HCT116 (cell line): ENCODE results near the gene IMPG2. TPM values are rescaled to one million over a fixed set of nuclear protein-coding genes. Genes with fewer than 3 reads are reported as not detected.
A peak's percentile ranks its signal among the peaks of the same experiment; 100 is the strongest.

Experiments
- ATAC-seq: fragments of 200-7000 bp; cut with Tn5 transposase; 2 replicates; pipeline ENCODE4 v1.9.1; 2020; ENCODE audit warnings: mild to moderate bottlenecking, moderate library complexity
- BruUV-seq: library from RNA; stranded (reverse); fragments of 400-500 nt; replicated peaks from 2 replicates; lab custom pipeline; 2021; lab: Mats Ljungman, UMichigan
- CTCF ChIA-PET: fragments of 300-600 bp; sonication (Branson Sonifier 250); formaldehyde crosslinking; loops from one replicate; lab custom pipeline; 2021; ENCODE audit warnings: antibody characterized with exemption; lab: Charles Lee
- POLR2A ChIA-PET: fragments of 300-600, 350-600 bp; sonication (Branson Sonifier 250); formaldehyde crosslinking; loops from one replicate; lab custom pipeline; 2021; ENCODE audit warnings: antibody characterized with exemption; lab: Charles Lee
- RAD21 ChIA-PET, 2 experiments: fragments of 300-600 bp; sonication (Branson Sonifier 250); formaldehyde crosslinking; loops; one replicate each; lab custom pipeline; 2023; ENCODE audit warnings: low total read pairs in 2 of 2; ENCODE audit not compliant: uncharacterized antibody in 2 of 2, unreplicated experiment in 2 of 2, low non-redundant PET in 1 of 2; lab: Charles Lee
- DNase-seq: peaks from one replicate; pipeline ENCODE4 v3.0.0-alpha.2; 2010; ENCODE audit warnings: low read depth, low spot score
- H2AFZ ChIP-seq: fragments of 200-600 bp; shearing (Covaris generic), sonication (generic); 2 replicates; pipeline ENCODE4 v1.6.1; 2017; ENCODE audit warnings: low read depth, mixed run types, mixed read lengths, antibody characterized with exemption, low read length; ENCODE audit not compliant: poor library complexity, severe bottlenecking
- H3K27ac ChIP-seq: 2 replicates; pipeline ENCODE4 v1.5.1; 2012; ENCODE audit warnings: low read depth, low read length
- H3K27me3 ChIP-seq: fragments of 200-600 bp; sonication (generic); 2 replicates; pipeline ENCODE4 v1.6.1; 2016; ENCODE audit warnings: mixed run types, low read length, mixed read lengths; ENCODE audit not compliant: insufficient read depth
- H3K36me3 ChIP-seq, 2 experiments: fragments of 200-500 bp in 1 of 2; fragments of 200-600 bp in 1 of 2; sonication (Bioruptor generic) in 1 of 2; sonication (generic) in 1 of 2; 2 replicates each; pipeline versions ENCODE4 v1.5.1 to v1.6.1; 2014 to 2016; ENCODE audit warnings: low read length in 2 of 2, inconsistent platforms in 1 of 2, mixed read lengths in 1 of 2, mixed run types in 1 of 2; ENCODE audit not compliant: insufficient read depth in 2 of 2, control insufficient read depth in 1 of 2
- H3K4me1 ChIP-seq, 2 experiments: fragments of 200-600 bp in 1 of 2; sonication (generic) in 1 of 2; 2 replicates each; pipeline versions ENCODE4 v1.5.1 to v1.6.1; 2012 to 2017; ENCODE audit warnings: low read length in 2 of 2, inconsistent platforms in 1 of 2, mild to moderate bottlenecking in 1 of 2, mixed read lengths in 1 of 2, mixed run types in 1 of 2, moderate library complexity in 1 of 2; ENCODE audit not compliant: insufficient read depth in 2 of 2, control insufficient read depth in 1 of 2
- H3K4me2 ChIP-seq: fragments of 200-600 bp; sonication (generic); 2 replicates; pipeline ENCODE4 v1.6.1; 2017; ENCODE audit warnings: mixed run types, low read length, mixed read lengths
- H3K4me3 ChIP-seq, 2 experiments: fragments of 200-600 bp in 1 of 2; sonication (generic) in 1 of 2; replicated peaks in 1 of 2; 2 replicates each; pipeline ENCODE4 v1.5.1; 2011 to 2016; ENCODE audit warnings: low read length in 2 of 2, control low read depth in 1 of 2, low read depth in 1 of 2, mild to moderate bottlenecking in 1 of 2, mixed read lengths in 1 of 2, mixed run types in 1 of 2
- H3K79me2 ChIP-seq: fragments of 200-600 bp; sonication (generic); 2 replicates; pipeline ENCODE4 v1.6.1; 2017; ENCODE audit warnings: mild to moderate bottlenecking, mixed run types, low read length, moderate library complexity, mixed read lengths; ENCODE audit not compliant: insufficient read depth
- H3K9ac ChIP-seq: fragments of 200-600 bp; sonication (generic); 2 replicates; pipeline ENCODE4 v1.6.1; 2016; ENCODE audit warnings: low read length, mixed read lengths
- H3K9me2 ChIP-seq: fragments of 200-600 bp; sonication (generic), shearing (Covaris generic); 2 replicates; pipeline ENCODE4 v1.6.1; 2017; ENCODE audit warnings: mixed run types, mild to moderate bottlenecking, moderate library complexity; ENCODE audit not compliant: insufficient read depth
- H3K9me3 ChIP-seq, 2 experiments: fragments of 200-500 bp in 1 of 2; fragments of 200-600 bp in 1 of 2; sonication (Bioruptor generic) in 1 of 2; sonication (generic) in 1 of 2; 2 replicates each; pipeline ENCODE4 v1.6.1; 2014 to 2017; ENCODE audit warnings: low read length in 2 of 2, mixed read lengths in 2 of 2, inconsistent platforms in 1 of 2, low read depth in 1 of 2, mild to moderate bottlenecking in 1 of 2, mixed run types in 1 of 2, moderate library complexity in 1 of 2; ENCODE audit not compliant: control insufficient read depth in 1 of 2, insufficient read depth in 1 of 2
- H4K20me1 ChIP-seq: fragments of 200-600 bp; sonication (generic), shearing (Covaris generic); 2 replicates; pipeline ENCODE4 v1.6.1; 2017; ENCODE audit warnings: mixed run types, mild to moderate bottlenecking, moderate library complexity; ENCODE audit not compliant: insufficient read depth
- CBX3 ChIP-seq: IDR thresholded peaks from 2 replicates; pipeline ENCODE4 v1.6.1; 2012; ENCODE audit warnings: low read depth
- CEBPB ChIP-seq: IDR thresholded peaks from 2 replicates; pipeline ENCODE4 v1.6.1; 2012; ENCODE audit warnings: low read depth
- EZH2 ChIP-seq: fragments of 200-600 bp; sonication (generic); IDR thresholded peaks from 2 replicates; pipeline ENCODE4 v1.6.1; 2017; ENCODE audit warnings: antibody characterized with exemption, mixed run types
- EZH2phosphoT487 ChIP-seq: fragments of 200-600 bp; IDR thresholded peaks from 2 replicates; pipeline ENCODE4 v1.6.1; 2018; ENCODE audit warnings: antibody characterized with exemption, borderline replicate concordance
- FOSL1 ChIP-seq: IDR thresholded peaks from 2 replicates; pipeline ENCODE4 v1.6.1; 2012; ENCODE audit warnings: low read depth
- JUND ChIP-seq: IDR thresholded peaks from 2 replicates; pipeline ENCODE4 v1.6.1; 2012
- POLR2A ChIP-seq: IDR thresholded peaks from 2 replicates; pipeline ENCODE4 v1.7.0; 2011; ENCODE audit warnings: borderline replicate concordance; ENCODE audit not compliant: insufficient read depth, insufficient read length; ENCODE audit errors: extremely low read depth
- RAD21 ChIP-seq: IDR thresholded peaks from 2 replicates; pipeline ENCODE4 v1.6.1; 2012; ENCODE audit warnings: low read depth, mild to moderate bottlenecking
- TCF7L2 ChIP-seq: IDR thresholded peaks from 2 replicates; pipeline ENCODE4 v1.7.0; 2011; ENCODE audit warnings: borderline replicate concordance, inconsistent platforms; ENCODE audit not compliant: insufficient read depth, insufficient read length; ENCODE audit errors: extremely low read depth
- intact Hi-C: fragments of 100-400 bp; cut with micrococcal nuclease; formaldehyde crosslinking; loops from 2 replicates; pipeline ENCODE4 v1.10.0; 2022
- total RNA-seq: library from RNA; stranded (reverse); gene quantifications from one replicate; pipeline ENCODE4 v1.2.1, GENCODE V29; 2021; ENCODE audit not compliant: unreplicated experiment
- TF ChIP-seq, protein P1 (sequence below), 3 experiments: fragments of 200-600 bp in 1 of 3; sonication (generic) in 1 of 3; IDR thresholded peaks in 2 of 3; conservative IDR thresholded peaks in 1 of 3; 2 replicates each; pipeline ENCODE4 v1.5.1; 2012 to 2017; ENCODE audit warnings: low read depth in 2 of 3, low read length in 2 of 3, antibody characterized with exemption in 1 of 3, borderline replicate concordance in 1 of 3, control low read depth in 1 of 3, mild to moderate bottlenecking in 1 of 3, mixed read lengths in 1 of 3, mixed run types in 1 of 3, moderate library complexity in 1 of 3; ENCODE audit not compliant: insufficient read depth in 1 of 3
- TF ChIP-seq, protein P2 (sequence below): IDR thresholded peaks from 2 replicates; pipeline ENCODE4 v1.6.1; 2012

IMPG2 gene
- total RNA-seq, 1 experiment from 2014 or later = 0.20 TPM

DNA sequence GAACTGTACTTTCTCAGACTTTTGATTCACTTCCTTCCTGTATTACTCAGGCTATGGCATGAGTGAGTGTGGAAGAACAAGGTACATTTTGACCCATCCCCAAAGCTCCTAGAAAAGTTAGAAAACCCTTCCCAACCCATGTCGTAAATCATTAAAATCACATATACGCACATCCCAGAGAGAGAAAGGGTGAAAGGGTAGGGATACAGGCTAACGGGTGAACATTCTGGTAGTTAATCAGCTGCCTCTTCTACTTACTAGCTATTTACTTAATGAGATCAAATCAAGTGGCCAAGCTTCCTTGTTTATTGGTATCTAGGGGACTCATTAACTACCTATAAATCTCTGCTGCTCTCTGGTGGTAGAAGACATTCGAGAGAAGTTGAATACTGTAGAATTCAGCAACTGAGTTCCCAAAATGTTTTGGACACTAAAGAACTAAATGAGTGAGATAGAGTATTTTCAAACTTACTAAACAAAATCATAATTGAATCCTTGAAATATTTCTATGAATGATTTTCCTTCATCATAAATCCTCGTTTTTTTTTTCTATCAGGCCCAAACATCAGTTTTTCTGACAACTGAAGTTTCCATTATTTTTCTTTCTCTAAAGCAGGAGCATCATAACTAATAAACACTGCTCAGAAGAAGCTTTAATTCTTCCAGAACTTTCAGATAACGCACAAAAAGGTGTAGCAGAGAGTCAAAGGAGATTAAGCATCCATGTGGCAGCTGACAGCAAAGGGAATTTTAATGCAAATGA is 124.2 kb downstream of the IMPG2 start:
- H3K27ac ChIP-seq = no peak overlapping the region
- H3K79me2 ChIP-seq = no peaks in the 10 kb centered on the region
- POLR2A ChIA-PET = no interaction called here
- no peak overlapping the region for H3K4me2 ChIP-seq
- ATAC-seq (peak; percentile 84), DNase-seq (peak; percentile 48)
- intact Hi-C loops = loop anchor here (1.0 to 10.0 kb wide), 7 partner anchors 126 to 879 kb away; partner anchors contain the start of gene ADGRG7
- no TSS peak for BruUV-seq
- CTCF ChIA-PET = interaction anchor here (0.5 to 1.8 kb wide), 26 partner anchors 10 to 1271 kb away, joined by 3 to 51 read pairs (median 4); partner anchors contain the start of genes TFG and TMEM45A
- peak overlapping the region; percentile 93 for H2AFZ ChIP-seq
- no peaks in the 10 kb centered on the region for H3K4me1 ChIP-seq
- H3K9ac ChIP-seq = no peak overlapping the region
- no peaks in the 10 kb centered on the region for H3K36me3 ChIP-seq
- H3K4me3 ChIP-seq = no peak overlapping the region
- TF ChIP-seq CEBPB = no peak
- TF ChIP-seq, protein P1, sequence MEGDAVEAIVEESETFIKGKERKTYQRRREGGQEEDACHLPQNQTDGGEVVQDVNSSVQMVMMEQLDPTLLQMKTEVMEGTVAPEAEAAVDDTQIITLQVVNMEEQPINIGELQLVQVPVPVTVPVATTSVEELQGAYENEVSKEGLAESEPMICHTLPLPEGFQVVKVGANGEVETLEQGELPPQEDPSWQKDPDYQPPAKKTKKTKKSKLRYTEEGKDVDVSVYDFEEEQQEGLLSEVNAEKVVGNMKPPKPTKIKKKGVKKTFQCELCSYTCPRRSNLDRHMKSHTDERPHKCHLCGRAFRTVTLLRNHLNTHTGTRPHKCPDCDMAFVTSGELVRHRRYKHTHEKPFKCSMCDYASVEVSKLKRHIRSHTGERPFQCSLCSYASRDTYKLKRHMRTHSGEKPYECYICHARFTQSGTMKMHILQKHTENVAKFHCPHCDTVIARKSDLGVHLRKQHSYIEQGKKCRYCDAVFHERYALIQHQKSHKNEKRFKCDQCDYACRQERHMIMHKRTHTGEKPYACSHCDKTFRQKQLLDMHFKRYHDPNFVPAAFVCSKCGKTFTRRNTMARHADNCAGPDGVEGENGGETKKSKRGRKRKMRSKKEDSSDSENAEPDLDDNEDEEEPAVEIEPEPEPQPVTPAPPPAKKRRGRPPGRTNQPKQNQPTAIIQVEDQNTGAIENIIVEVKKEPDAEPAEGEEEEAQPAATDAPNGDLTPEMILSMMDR (IDR thresholded peaks at IDR 0.05 in 2 of 3, conservative IDR thresholded peaks at IDR 0.05 in 1 of 3; ENCODE audit: borderline replicate concordance in 1 of 3, insufficient read depth in 1 of 3, low read depth in 2 of 3, low read length in 2 of 3) = peak; percentile 52 to 78 (median 69)
- peak; percentile 85 for TF ChIP-seq RAD21
- no peak for TF ChIP-seq EZH2
- H3K9me3 ChIP-seq = no peaks in the 10 kb centered on the region
- RAD21 ChIA-PET = interaction anchor here (0.5 to 1.9 kb wide), 11 partner anchors 124 to 1121 kb away, joined by 3 to 8 read pairs (median 4); no protein-coding TSS in a partner anchor
- no peaks in the 10 kb centered on the region for H3K27me3 ChIP-seq
- H3K9me2 ChIP-seq = no peaks in the 10 kb centered on the region
- no peaks in the 10 kb centered on the region for H4K20me1 ChIP-seq

DNA sequence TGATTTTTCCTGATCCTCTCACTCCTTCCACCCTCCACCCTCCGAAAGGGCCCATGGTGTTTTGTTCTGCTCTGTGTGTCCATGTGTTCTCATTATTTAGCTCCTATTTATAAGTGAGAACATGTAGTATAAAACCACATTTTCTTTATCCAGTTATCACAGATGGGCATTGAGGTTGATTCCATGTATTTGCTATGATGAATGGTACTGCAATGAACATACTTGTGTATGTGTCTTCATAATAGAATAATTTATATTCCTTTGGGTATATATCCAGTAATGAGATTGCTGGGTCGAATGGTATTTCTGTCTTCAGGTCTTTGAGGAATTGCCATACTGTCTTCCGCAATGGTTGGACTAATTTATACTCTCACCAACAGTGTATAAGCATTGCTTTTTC is 126.0 kb downstream of the IMPG2 start:
- ChIA-PET POLR2A (no interaction called here), RAD21 (no interaction called here), CTCF (interaction anchor here (1.6 kb wide), 1 partner anchor 299 kb away, joined by 3 read pairs; no protein-coding TSS in a partner anchor)
- Histone ChIP-seq H3K79me2 (no peaks in the 10 kb centered on the region), H3K27me3 (no peaks in the 10 kb centered on the region), H3K4me3 (no peak overlapping the region), H3K9ac (no peak overlapping the region), H3K36me3 (no peaks in the 10 kb centered on the region), H3K27ac (no peak overlapping the region), H4K20me1 (no peaks in the 10 kb centered on the region), H2AFZ (no peak overlapping the region), H3K9me3 (no peaks in the 10 kb centered on the region), H3K4me1 (no peaks in the 10 kb centered on the region), H3K9me2 (no peaks in the 10 kb centered on the region), H3K4me2 (no peak overlapping the region)
- TF ChIP-seq CBX3 (no peak), EZH2phosphoT487 (no peak), RAD21 (no peak), TCF7L2 (no peak), POLR2A (no peak), FOSL1 (no peak), JUND (no peak), CEBPB (no peak)
- TF ChIP-seq, protein P2, sequence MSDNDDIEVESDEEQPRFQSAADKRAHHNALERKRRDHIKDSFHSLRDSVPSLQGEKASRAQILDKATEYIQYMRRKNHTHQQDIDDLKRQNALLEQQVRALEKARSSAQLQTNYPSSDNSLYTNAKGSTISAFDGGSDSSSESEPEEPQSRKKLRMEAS = no peak
- DNase-seq (no peak), ATAC-seq (no peak)
- intact Hi-C loops = loop anchor here (10.0 kb wide), 1 partner anchor 590 kb away; the partner anchor contains the start of gene ADGRG7
- no TSS peak for BruUV-seq
